Upper lobe of left lung (tissue), 6 donors: Measurements from ENCODE around the gene FRYL. TPM values are rescaled to one million over a fixed set of nuclear protein-coding genes. Genes with fewer than 3 reads are reported as not detected.

Experiments
- ATAC-seq, 2 donors: fragments of 200-7000 bp; cut with Tn5 transposase; one replicate each; pipeline ENCODE4 v1.9.1; 2022; ENCODE audit warnings: mild to moderate bottlenecking in 2 of 2, moderate library complexity in 2 of 2; ENCODE audit not compliant: low FRiP score in 2 of 2
- DNase-seq, 2 donors: peaks; one replicate each; pipeline ENCODE4 v3.0.0-alpha.2; 2019 to 2020
- H3K27ac ChIP-seq, 4 donors: fragments of 200-600 bp; sonication (generic); one replicate each; pipeline ENCODE4 v1.5.1; 2016 to 2019
- H3K27me3 ChIP-seq, 4 donors: fragments of 200-600 bp; sonication (generic); one replicate each; pipeline ENCODE4 v1.5.1; 2017 to 2019
- H3K36me3 ChIP-seq, 4 donors: fragments of 200-600 bp; sonication (generic); one replicate each; pipeline ENCODE4 v1.5.1; 2016 to 2019
- H3K4me1 ChIP-seq, 4 donors: fragments of 200-600 bp; sonication (generic); one replicate each; pipeline ENCODE4 v1.5.1; 2018 to 2019
- H3K4me3 ChIP-seq, 4 donors: fragments of 200-600 bp; sonication (generic); one replicate each; pipeline ENCODE4 v1.5.1; 2017 to 2019; ENCODE audit warnings: mild to moderate bottlenecking in 2 of 4, moderate library complexity in 1 of 4
- H3K9me3 ChIP-seq, 4 donors: fragments of 200-600 bp; sonication (generic); one replicate each; pipeline ENCODE4 v1.5.1; 2018 to 2019
- EP300 ChIP-seq, 4 donors: sonication (generic); formaldehyde crosslinking; IDR thresholded peaks; one replicate each; pipeline ENCODE4 v1.5.1; 2017; ENCODE audit warnings: antibody characterized with exemption in 4 of 4, control low read depth in 2 of 4
- POLR2A ChIP-seq, 4 donors: fragments of 450-650 bp; IDR thresholded peaks; one replicate each; pipeline ENCODE4 v1.5.1; 2016 to 2017; ENCODE audit warnings: antibody characterized with exemption in 4 of 4, mild to moderate bottlenecking in 2 of 4
- POLR2AphosphoS5 ChIP-seq, 2 donors: sonication (generic); formaldehyde crosslinking; IDR thresholded peaks; one replicate each; pipeline ENCODE4 v1.5.1; 2017; ENCODE audit warnings: antibody characterized with exemption in 2 of 2
- WGBS, 2 donors: methylation state at CpG; one replicate each; pipeline ENCODE4 v1.1.5; 2017 to 2018; 5-methylcytosine and 5-hydroxymethylcytosine counted together
- total RNA-seq, 6 donors: library from RNA; depleted of rRNA in 4 of 6; stranded (reverse); fragments of >200 nt in 4 of 6; gene quantifications; one replicate each; pipeline versions ENCODE4 v1.1.0 to v1.2.1, GENCODE V29; 2016 to 2021
- TF ChIP-seq, protein P1 (sequence below), 6 experiments: fragments of 450-650 bp in 4 of 6; fragments of 200-600 bp in 2 of 6; sonication (generic) in 2 of 6; IDR thresholded peaks; one replicate each; pipeline ENCODE4 v1.5.1; 2016 to 2019; ENCODE audit warnings: antibody characterized with exemption in 6 of 6
- donor health status: DM: no; HTN: no; CAD: no; lungs with moderate emphysema.
- donor health status: DM: no; HTN: yes; CAD: no; lungs with severe emphysema.

Gene FRYL
- total RNA-seq, 6 donors from 2014 or later = 48.6 to 96.9 (median 69.2) TPM

DNA sequence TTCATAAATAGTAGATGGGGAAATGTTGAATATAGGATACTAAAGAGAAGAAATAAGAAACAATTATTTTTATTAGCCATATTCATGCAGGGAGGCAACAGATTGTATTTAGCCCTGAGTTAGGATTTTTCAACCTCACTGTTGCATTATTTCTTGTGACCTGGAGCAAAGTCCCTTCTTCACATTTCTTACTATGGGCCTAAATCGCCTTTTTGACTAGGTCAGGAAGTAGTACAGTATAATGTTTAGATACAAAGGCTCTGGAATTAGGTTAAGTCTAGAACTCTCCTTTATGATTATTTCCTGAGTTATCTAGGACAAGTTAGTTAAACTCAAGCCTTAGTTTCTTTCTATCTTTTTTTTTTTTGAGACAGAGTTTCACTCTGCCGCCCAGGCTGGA is 88.0 kb downstream of the FRYL start:
- ATAC-seq (no peak), DNase-seq (no peak)
- Histone ChIP-seq H3K27me3 (no peaks in the 10 kb centered on the region), H3K36me3 (no peaks in the 10 kb centered on the region), H3K4me3 (no peak overlapping the region), H3K27ac (no peak overlapping the region), H3K4me1 (peaks cover 0 to 13% (median 8%) of the 10 kb centered on the region in 4 donors), H3K9me3 (no peaks in the 10 kb centered on the region)
- TF ChIP-seq, protein P1, sequence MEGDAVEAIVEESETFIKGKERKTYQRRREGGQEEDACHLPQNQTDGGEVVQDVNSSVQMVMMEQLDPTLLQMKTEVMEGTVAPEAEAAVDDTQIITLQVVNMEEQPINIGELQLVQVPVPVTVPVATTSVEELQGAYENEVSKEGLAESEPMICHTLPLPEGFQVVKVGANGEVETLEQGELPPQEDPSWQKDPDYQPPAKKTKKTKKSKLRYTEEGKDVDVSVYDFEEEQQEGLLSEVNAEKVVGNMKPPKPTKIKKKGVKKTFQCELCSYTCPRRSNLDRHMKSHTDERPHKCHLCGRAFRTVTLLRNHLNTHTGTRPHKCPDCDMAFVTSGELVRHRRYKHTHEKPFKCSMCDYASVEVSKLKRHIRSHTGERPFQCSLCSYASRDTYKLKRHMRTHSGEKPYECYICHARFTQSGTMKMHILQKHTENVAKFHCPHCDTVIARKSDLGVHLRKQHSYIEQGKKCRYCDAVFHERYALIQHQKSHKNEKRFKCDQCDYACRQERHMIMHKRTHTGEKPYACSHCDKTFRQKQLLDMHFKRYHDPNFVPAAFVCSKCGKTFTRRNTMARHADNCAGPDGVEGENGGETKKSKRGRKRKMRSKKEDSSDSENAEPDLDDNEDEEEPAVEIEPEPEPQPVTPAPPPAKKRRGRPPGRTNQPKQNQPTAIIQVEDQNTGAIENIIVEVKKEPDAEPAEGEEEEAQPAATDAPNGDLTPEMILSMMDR (IDR thresholded peaks at IDR 0.05) = no peak
- TF ChIP-seq POLR2A (IDR thresholded peaks at IDR 0.05) = no peak
- no peak for TF ChIP-seq POLR2AphosphoS5 (IDR thresholded peaks at IDR 0.05)
- no peak for TF ChIP-seq EP300 (IDR thresholded peaks at IDR 0.05)
- WGBS, 2 donors = 79 to 90% methylated on average over 2 of the region's 2 CpGs

GRCh38 chr4:48688953-48689352 is 91.1 kb downstream of the FRYL start:
- Histone ChIP-seq H3K9me3 (no peaks in the 10 kb centered on the region), H3K4me3 (no peak overlapping the region), H3K27ac (no peak overlapping the region), H3K27me3 (no peaks in the 10 kb centered on the region), H3K36me3 (no peaks in the 10 kb centered on the region), H3K4me1 (peaks cover 7 to 26% (median 18%) of the 10 kb centered on the region in 4 donors)
- TF ChIP-seq, protein P1 (IDR thresholded peaks at IDR 0.05) = no peak
- WGBS, 2 donors = 91 to 100% methylated on average over 1 of the region's 1 CpG
- DNase-seq (no peak), ATAC-seq (no peak)

GRCh38 chr4:48687313-48688051 is 92.6 kb downstream of the FRYL start:
- WGBS, 2 donors = 67 to 78% methylated on average over 10 of the region's 10 CpGs
- TF ChIP-seq, protein P1 (IDR thresholded peaks at IDR 0.05) = no peak
- TF ChIP-seq POLR2AphosphoS5 (IDR thresholded peaks at IDR 0.05) = no peak
- no peak for TF ChIP-seq EP300 (IDR thresholded peaks at IDR 0.05)
- TF ChIP-seq POLR2A (IDR thresholded peaks at IDR 0.05) = no peak
- no peaks in the 10 kb centered on the region for H3K36me3 ChIP-seq
- ATAC-seq (no peak), DNase-seq (no peak)
- H3K27ac ChIP-seq = no peak overlapping the region
- no peaks in the 10 kb centered on the region for H3K9me3 ChIP-seq
- H3K4me1 ChIP-seq = peaks cover 7 to 28% (median 18%) of the 10 kb centered on the region in 4 donors
- no peak overlapping the region for H3K4me3 ChIP-seq
- no peaks in the 10 kb centered on the region for H3K27me3 ChIP-seq

GRCh38 chr4:48686369-48686768 is 93.7 kb downstream of the FRYL start:
- no peaks in the 10 kb centered on the region for H3K27me3 ChIP-seq
- H3K4me1 ChIP-seq = peaks cover 7 to 33% (median 26%) of the 10 kb centered on the region in 4 donors
- H3K9me3 ChIP-seq = no peaks in the 10 kb centered on the region
- H3K4me3 ChIP-seq = no peak overlapping the region
- TF ChIP-seq POLR2A (IDR thresholded peaks at IDR 0.05) (no peak), EP300 (IDR thresholded peaks at IDR 0.05) (no peak), POLR2AphosphoS5 (IDR thresholded peaks at IDR 0.05) (no peak)
- TF ChIP-seq, protein P1 (IDR thresholded peaks at IDR 0.05) = no peak
- H3K36me3 ChIP-seq = no peaks in the 10 kb centered on the region
- no peak overlapping the region for H3K27ac ChIP-seq
- DNase-seq (no peak), ATAC-seq (no peak)
- 89 to 95% methylated on average over 3 of the region's 3 CpGs for WGBS, 2 donors
